ENCODE measurements around the gene GADD45G.

Gene GADD45G

DNA sequence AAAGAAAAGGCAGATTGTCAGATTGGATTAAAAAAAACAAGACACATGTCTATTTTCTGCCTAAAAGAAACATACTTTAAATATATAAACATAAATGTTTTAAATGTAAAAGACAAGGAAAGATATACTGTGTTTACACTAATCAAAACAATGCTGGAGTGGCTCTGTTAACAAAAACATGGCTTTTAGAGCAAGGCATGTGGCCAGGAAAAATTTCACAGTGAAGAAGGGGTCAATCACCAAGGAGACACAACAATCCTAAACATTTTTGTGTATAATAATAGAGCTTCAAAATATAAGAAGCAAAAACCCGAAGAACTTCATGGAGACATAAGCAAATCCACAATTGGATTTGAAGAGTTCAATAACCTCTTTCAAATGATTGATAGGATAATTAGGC, 18.5 kb upstream of the GADD45G start:
- TF ChIP-seq, protein P1, sequence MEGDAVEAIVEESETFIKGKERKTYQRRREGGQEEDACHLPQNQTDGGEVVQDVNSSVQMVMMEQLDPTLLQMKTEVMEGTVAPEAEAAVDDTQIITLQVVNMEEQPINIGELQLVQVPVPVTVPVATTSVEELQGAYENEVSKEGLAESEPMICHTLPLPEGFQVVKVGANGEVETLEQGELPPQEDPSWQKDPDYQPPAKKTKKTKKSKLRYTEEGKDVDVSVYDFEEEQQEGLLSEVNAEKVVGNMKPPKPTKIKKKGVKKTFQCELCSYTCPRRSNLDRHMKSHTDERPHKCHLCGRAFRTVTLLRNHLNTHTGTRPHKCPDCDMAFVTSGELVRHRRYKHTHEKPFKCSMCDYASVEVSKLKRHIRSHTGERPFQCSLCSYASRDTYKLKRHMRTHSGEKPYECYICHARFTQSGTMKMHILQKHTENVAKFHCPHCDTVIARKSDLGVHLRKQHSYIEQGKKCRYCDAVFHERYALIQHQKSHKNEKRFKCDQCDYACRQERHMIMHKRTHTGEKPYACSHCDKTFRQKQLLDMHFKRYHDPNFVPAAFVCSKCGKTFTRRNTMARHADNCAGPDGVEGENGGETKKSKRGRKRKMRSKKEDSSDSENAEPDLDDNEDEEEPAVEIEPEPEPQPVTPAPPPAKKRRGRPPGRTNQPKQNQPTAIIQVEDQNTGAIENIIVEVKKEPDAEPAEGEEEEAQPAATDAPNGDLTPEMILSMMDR (IDR thresholded peaks at IDR 0.05): no peak

DNA sequence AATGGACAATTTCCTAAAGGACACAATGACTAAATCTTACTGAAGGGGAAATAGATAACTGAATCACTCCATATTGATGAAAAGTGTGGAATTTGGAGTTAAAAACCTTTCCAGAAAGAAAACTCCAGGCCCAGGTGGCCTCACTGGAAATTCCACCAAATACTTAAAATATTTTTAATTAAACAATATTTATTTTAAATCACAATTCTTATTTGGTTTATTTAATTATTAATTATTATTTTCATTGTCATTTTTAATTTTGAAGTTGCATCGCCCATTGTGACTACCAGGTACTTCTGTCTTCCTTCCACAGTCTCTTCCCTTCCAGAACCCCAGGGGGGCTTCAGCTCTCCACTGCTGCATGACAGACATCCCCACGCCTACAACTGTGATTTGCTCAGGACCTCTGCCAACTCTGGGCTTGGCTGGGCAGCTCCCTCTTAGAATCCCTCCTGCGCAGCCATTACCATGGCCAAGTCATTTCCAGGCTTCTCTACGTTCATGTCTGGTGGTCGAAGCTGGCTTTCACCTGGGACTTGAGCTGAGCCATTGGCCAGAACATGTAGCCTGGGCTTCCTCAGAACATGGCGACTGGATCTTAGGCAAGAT, 16.4 kb upstream of the GADD45G start:
- TF ChIP-seq, protein P1 (IDR thresholded peaks at IDR 0.05): no peak

DNA sequence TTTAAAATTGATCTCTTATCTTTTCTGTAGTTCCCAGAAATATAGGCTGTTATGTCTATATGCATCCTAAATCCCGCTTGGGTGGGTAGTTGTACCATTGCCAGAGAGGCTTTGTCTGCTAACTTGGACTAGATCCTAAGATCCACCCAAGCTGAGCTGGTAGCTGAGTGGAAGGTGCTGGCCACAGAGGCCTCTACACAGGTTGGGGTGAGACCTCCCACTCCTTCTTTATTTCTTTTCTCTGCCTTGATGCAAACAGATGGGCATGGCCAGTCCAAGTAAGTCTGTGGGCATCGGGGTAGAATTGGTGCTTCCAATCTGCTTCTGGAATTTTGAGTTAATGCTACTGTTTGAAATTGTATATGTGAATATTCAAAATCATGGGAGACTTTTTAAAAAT, 14.4 kb upstream of the GADD45G start:
- TF ChIP-seq, protein P1 (IDR thresholded peaks at IDR 0.05): no peak

- TF ChIP-seq, protein P1 (IDR thresholded peaks at IDR 0.05): no peak
Measured at GRCh38 chr9:89591274-89592212, 13.3 kb upstream of the GADD45G start.

DNA sequence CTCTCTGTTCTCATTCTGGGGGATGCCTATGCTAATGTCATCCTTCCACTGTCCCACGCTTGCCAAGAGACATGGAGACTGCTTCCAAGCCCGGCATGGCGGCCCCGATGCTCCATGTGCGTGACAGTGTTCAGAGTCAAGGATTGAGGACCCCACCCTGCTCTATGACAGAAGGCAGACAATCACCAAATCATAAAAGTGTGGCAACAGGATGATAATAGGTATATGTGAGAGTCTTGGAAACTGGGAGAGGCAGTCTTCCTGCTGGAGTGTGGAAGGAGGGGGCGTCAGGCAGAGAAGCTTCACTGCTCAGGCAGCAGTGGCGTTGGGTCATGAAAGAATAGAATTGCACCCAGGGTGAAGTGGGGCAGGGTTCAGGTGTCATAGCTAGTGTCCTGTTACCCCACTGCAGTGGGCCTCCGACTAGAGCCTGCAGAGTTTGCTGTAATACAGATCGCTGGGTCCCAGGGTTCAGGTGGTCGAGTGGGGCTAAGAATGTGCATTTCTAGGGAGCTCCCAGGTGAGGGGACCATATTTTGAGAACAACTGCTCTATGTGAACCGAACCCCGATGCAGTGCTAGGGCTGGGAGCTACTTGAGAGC, 12.5 kb upstream of the GADD45G start:
- TF ChIP-seq, protein P1 (IDR thresholded peaks at IDR 0.05): no peak

GRCh38 chr9:89592963-89593726, 11.7 kb upstream of the GADD45G start:
- TF ChIP-seq, protein P1 (IDR thresholded peaks at IDR 0.05): no peak

Data from LNCAP (cell line).